ENCODE measurements around the gene ANK2.

The ANK2 gene

GRCh38 chr4:113398441-113399143 lies 349.1 kb downstream of the ANK2 start:
- DNase-seq (ENCODE audit: low read depth) = no peak

DNA sequence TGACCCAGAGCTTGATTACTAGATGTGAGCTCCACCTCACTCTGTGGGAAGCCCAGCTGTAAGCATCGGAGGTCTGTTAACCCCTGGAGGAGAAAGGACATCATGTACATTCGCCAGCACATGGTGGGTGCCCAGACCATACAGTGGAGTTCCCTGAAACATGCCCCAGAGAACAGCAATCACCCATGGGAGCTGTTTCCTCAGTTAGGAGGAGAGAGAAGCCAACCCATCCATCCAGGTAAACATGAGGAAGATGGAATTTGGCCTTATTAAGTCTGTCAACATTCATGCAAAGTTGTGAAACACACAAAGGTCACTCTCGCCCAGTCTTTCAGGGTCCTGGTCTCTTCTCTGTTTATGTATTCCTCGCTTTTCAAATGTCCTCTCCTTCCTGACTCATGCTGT lies 354.7 kb downstream of the ANK2 start:
- DNase-seq (ENCODE audit: low read depth) = no peak

DNA sequence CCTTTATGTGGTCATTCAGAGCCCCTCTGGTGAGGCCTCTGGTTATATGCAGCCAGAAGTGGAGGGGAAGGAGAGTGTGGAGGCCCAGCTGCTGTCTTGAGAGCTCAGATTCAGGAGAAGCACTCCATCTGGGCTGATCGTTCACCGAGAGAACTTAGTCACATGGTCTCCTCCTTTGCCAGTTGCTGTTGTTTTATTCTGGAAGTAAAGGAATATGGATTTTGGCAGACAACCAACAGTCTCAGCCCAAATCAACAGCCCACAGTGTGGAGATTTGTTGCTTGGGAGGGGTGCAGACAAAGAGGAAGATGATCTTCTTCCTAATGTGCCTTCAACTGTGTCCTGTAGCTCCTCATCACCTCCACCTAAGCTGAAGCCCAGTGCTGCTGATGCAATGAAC lies 355.4 kb downstream of the ANK2 start:
- DNase-seq (ENCODE audit: low read depth) = no peak

DNA sequence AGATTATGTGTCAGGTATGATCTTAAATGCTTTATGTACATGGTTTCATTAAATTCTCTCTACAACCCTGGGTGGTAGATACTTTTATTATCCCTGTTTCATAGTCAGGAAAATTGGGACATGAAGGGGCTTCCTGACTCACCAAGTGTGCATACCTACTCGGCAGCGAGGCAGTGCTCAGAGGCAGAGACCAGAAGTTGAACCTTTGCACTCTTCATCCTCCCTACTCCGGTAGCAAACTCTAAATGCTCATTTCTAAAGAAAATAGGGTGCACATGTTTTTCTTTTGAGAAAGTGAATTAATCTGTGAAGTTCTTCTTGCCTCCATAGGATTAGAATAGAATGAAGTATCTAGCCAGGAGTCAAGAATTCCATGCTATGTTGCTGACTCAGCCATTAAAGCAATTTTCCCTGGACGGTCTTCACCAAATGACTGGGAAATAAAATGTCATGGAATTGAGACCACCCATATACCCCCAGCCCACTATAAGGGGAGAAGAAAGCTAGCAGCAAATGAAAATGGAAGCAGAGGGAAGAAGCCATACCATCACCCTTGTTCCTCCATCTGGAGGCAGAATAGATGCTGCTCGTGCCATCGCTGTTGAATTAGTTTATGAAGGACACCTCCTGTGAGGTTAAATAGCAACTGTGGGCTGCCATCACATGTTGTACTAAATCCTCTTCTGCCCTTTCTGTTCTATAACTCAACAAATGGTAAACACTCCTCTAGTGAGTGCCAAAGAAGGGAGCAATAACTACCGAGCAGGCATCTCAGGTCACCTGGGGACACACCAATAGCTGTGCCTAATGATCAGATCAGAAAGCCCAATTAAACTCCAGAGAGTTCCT lies 356.6 kb downstream of the ANK2 start:
- no peak for DNase-seq (ENCODE audit: low read depth)

DNA sequence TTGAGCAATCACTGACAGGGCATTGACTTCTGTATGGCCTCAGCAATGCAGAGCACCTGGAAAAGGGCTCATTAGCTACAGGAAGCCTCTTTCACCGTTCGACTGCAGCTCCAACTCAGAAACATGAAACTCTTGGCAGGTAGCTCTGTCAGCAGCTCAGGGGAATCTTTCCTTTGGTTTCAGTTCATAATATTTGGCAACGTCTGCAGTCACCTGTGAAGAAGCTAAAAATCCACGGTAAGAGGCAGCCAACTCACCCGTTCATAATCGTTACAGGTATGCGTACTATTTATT lies 357.2 kb downstream of the ANK2 start:
- DNase-seq (ENCODE audit: low read depth) = no peak

DNA sequence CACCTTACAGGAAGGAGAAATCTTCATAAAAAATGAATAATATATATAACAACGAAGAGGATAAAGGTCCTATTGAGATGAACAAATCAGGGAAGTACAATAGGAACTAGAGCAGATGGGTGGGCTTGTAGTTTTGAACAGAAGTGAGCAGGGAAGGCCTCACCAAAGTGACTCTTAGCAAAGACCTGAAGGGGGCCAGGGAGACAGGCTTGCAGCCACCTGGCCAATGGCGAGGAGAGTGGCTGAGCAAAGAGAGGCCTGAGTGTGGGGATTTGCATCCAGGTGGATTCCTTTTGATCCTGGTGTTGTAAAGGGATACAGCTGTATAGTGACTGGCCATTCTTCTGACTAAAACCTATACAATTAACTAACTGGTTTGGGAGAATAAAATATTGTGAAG lies 358.0 kb downstream of the ANK2 start:
- DNase-seq (ENCODE audit: low read depth) = no peak

GRCh38 chr4:113409181-113409580 lies 359.7 kb downstream of the ANK2 start:
- no peak for DNase-seq (ENCODE audit: low read depth)

DNA sequence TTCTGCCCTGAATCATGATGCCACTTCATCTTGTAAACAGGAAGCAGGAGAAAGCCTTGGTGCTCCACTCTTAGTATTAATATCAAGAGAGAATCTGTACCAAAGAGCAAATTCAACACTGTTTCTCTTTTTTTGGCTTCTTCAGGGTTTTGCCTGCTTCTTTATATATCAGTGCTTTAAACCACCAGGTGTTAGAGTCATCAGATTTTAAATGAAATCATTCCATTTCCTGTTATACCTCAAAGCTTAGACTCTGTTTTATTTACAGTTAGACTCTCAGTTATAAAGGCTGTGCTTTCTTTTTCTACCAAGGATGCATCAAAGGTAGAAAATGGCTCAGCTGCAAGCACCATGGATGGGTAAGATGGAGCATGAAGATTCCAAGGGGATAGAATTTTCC lies 361.2 kb downstream of the ANK2 start:
- DNase-seq (ENCODE audit: low read depth) = no peak

DNA sequence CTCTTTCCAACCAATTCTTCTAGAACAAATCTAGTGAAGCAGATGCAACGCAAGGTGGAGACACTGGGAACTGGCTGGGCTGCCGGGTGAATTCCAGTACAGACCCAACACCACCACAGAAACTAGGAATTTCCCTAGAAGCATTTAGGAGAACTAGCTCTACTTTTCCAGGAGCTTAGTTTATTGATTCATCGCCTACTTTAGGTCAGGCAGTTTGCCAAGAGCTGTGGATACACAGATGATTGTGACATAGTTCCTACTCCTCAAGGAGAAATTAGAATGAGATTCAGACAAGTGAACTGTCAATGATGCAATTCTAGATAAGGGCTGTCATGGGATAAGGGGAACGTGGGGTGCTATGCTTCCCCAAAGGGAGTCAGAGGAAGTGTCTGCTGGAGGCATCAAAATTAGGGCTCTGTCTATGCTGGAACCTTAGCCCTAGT lies 362.1 kb downstream of the ANK2 start:
- no peak for DNase-seq (ENCODE audit: low read depth)

GRCh38 chr4:113419631-113420030 lies 370.2 kb downstream of the ANK2 start:
- no peak for DNase-seq (ENCODE audit: low read depth)

GRCh38 chr4:113420938-113421337 lies 371.5 kb downstream of the ANK2 start:
- no peak for DNase-seq (ENCODE audit: low read depth)

DNA sequence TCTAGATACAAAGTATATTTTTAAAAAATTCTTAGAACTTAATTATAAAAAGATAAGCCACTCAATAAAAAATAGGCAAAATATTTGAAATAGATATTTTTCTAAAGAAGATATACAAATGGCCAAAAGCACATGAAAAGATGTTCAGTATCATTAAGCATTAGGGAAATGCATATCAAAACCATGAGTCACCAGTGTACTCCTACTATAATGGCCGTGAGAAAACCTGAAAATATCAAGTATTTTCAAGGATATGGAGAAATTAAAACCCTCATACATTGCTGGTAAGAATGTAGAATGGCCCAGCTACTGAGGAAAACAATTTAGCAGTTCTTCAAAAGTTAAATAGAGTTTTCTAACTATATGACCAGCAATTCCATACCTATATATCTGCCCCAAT lies 374.2 kb downstream of the ANK2 start:
- DNase-seq (ENCODE audit: low read depth) = no peak

GRCh38 chr4:113433116-113433515 lies 383.7 kb downstream of the ANK2 start:
- DNase-seq (ENCODE audit: low read depth) = no peak
